HG02938 (cell line): ENCODE results near the gene ATF7IP2.
A peak's percentile ranks its signal among the peaks of the same experiment; 100 is the strongest.
"Not testable (repeated sequence)": the region's sequence is repeated elsewhere in the genome, so short reads cannot be mapped to it uniquely, and the experiment has no call there.

Experiments
- ATAC-seq: cut with Tn5 transposase; IDR thresholded peaks from one replicate; pipeline ENCODE4 v1.9.1; 2021; ENCODE audit warnings: mild to moderate bottlenecking, moderate library complexity; ENCODE audit not compliant: unreplicated experiment

ATF7IP2 gene, protein sequence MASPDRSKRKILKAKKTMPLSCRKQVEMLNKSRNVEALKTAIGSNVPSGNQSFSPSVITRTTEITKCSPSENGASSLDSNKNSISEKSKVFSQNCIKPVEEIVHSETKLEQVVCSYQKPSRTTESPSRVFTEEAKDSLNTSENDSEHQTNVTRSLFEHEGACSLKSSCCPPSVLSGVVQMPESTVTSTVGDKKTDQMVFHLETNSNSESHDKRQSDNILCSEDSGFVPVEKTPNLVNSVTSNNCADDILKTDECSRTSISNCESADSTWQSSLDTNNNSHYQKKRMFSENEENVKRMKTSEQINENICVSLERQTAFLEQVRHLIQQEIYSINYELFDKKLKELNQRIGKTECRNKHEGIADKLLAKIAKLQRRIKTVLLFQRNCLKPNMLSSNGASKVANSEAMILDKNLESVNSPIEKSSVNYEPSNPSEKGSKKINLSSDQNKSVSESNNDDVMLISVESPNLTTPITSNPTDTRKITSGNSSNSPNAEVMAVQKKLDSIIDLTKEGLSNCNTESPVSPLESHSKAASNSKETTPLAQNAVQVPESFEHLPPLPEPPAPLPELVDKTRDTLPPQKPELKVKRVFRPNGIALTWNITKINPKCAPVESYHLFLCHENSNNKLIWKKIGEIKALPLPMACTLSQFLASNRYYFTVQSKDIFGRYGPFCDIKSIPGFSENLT

DNA sequence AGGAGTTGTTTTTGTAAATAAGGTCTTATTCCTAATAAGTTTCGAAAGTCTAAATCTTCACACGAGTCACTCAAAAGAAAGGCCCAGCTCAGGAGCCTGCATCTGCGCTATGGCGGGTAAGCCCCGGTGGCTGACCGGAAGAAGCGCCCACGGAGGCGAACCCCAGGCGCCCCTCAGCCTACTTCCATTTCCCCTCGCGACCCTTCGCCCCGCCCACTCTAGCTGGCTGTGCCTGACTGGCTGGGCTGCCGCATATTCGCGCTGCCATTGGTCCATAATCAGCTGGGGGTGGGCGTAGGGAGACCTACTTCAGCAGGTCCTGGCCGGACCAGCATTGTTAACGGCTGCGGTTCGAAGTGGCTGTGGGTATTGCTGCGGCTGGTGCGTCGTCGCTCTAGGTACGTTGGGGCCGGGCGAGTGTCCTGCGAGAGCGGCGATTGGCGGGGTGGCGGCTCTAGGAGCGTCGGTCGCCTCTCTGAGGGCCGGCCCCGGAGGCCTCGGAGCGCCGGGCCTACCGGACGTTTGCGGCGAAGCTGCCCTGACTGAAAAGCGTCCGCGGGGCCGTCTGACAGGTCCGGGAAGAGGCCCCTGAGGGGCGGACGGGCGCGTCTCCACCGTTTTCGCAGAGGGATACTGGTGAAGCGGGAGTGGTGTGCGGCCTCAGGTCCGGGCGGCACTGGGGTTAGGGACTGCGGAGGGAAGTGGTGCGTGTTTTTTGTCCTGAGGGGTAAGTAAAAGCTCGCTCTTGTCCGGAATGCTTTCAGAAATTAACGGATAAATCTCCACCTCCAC, at the start of gene ATF7IP2:
Gene ATF7IP2, plus strand, starts transcription at position 337 of the 792 bp plus-strand sequence. CDS start 44,560 bp downstream, outside the sequence.
- ATAC-seq: peak; percentile 90

DNA sequence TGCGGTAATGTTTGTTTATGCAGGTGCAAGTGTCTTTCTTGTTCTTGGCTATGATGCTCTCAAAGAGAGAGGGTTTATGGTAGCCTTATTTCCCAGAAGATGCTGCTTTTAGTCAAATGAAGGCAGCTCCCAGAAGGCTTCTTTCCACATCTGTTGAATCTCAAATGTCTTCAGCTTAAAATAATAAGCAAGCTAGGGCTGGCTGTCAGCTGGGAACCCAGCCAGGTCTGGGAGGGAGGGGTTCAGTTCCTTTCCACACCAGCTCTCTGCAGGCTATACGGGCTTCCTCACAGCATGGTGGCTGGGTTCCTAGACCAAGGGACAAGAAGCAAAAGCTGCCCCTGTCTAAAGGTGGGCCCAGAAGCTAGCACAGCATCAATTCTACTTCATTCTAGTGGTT, 47.4 kb upstream of the ATF7IP2 start:
- no peak for ATAC-seq

DNA sequence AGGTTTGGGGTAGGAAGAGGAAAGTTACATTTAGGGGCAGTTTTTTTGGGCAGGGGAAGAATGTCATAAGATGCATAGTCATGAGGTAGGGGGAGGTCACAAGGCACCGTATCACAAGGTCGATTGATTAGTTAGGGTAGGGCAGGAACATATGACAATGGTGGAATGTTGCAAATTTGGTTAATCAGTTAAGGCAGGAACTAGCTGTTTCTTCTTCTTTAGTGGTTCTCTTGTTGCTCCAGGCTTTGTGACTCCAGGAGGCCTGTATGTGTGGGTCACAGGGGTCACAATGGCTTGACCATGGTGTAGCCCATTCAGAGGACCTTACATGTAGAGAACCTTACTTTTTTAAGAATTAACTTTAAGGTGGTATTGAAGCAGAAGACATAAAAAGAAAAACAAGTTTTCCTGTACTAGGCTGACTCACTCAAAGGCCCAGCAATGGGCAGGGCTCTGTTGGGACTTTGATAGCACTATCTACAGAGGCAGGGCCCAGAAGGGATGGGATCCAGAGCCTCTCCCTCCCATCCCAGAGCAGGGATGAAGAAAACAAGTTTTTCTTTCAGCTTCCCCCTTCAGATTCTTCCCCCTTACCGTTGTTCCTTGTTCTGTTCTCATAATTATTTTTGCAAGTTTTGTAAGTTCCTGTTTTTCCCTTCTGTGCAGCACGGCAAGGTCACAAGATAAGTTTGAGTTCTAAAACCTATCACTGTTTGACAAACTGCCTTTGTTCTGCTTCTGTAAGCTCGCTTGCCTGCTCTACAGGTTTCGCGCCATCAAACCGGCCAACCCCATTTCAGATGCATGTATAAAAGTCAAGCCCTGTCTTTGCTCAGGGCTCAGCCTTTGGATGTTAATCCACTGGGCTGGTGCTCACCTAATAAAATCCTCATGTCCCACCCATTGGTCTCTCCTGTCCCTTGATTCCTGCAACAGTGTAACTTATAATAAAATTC, 45.8 kb upstream of the ATF7IP2 start:
- no peak for ATAC-seq

DNA sequence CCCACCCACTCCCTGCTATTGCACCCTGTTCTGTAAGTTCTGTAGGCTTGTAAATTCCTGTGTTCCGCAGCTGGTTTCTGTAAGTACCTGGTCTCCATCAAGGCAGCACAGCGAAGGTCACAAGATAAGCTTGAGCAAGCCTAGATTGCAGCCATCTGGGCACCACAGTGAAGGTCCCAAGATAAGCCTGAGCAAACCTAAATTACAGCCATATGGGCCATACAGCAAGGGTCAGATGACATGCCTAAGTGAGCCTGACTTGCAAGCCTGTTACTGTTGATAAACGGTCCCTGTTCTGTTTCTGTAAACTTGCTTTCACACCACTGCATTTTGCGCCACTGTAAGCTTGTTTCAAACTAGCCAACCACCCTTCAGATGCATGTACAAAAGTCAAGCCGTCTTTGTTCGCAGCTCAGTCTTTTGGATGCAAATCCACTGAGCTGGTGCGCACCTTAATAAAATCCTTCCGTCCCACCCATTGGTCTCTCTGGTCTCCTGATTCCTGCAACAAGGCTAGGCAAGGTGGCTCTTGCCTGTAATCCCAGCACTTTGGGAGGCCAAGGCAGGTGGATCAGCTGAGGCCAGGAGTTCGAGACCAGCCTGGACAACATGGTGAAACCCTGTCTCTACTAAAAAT, 42.6 kb upstream of the ATF7IP2 start:
- ATAC-seq: no peak

DNA sequence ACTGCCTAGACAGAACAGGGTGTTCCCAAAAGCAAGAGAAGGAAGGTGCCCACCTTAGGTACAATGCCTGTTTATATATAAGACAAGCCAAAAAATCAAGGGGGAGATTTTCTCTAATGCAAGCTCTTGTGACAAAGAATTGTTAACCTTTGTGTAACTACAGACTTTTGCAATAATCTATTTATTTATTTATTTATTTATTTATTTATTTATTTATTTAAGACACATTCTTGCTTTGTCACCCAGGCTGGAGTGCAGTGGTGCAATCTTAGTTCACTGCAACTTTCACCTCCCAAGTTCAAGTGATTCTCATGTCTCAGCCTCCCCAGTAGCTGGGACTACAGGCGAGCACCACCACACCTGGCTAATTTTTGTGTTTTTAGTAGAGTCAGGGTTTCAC, 41.2 kb upstream of the ATF7IP2 start:
- ATAC-seq: not testable (repeated sequence)

DNA sequence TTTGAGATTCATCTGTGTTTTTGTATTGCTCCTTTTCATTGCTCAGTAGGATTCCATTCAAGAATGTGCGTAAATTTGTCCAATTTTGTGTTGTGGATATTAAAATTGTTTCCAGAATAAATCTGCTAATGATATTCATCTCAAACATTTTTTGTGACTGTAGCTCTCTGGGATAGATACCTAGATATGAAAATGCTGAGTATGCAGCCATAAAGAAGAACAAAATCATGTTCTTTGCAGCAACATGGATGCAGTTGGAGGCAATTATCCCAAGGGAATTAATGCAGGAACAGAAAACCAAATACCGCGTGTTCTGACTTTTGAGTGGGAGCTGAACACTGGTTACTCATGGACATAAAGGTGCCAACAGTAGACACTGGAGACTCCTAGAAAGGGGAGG, 40.2 kb upstream of the ATF7IP2 start:
- no peak for ATAC-seq

DNA sequence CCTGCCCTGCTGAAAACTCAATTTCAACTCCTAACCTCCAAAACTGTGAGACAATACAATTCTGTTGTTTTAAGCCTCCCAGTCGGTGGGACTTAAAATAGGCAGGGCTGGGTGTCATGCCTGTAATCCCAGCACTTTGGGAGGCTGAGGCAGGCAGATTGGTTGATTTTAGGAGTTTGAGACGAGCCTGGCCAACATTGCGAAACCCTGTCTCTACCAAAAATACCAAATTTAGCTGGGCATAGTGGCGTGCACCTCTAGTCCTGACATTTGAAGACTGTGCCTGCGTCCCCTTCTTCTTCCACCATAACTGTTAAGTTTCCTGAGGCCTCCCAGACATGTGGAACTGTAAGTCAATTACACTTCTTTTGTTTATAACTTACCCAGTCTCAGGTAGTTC, 36.0 kb upstream of the ATF7IP2 start:
- ATAC-seq: no peak

DNA sequence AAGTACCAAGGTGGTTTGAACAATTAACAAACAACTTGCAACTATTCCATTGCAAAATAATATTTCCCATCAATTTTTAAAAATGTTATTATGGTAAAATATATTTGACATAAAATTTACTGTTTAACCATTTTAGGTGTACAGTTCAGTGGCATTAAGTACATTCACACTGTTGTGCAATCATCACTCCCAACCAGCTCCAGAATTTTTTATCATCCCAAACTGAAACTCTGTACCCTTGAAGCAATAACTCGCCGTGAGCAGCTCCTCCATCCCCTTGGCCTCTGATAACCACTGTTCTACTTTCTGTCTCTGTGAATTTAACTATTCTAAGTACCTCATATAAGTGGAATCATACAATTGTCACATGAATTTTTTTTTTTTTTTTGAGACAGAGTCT, 33.6 kb upstream of the ATF7IP2 start:
- no peak for ATAC-seq

DNA sequence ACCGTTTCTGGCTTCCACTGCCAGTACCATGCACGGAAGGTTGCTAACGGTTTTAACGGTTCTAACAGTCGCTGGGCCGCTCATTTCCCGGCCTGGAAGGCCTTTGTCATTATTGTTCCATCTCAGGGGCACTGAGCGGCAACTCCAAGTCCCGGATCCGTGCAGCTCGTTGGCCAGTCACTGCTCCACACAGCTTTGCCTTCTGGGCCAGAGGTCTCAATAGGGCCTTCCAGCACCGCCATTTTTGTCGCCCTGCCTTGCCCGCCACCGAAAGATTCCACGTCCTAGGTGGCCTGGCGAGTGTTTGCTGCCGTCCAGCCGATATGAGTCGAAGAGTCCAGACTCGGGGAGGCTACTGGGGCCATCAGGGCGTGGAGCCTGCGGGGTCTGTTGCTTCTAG, 30.3 kb upstream of the ATF7IP2 start:
- ATAC-seq: no peak

DNA sequence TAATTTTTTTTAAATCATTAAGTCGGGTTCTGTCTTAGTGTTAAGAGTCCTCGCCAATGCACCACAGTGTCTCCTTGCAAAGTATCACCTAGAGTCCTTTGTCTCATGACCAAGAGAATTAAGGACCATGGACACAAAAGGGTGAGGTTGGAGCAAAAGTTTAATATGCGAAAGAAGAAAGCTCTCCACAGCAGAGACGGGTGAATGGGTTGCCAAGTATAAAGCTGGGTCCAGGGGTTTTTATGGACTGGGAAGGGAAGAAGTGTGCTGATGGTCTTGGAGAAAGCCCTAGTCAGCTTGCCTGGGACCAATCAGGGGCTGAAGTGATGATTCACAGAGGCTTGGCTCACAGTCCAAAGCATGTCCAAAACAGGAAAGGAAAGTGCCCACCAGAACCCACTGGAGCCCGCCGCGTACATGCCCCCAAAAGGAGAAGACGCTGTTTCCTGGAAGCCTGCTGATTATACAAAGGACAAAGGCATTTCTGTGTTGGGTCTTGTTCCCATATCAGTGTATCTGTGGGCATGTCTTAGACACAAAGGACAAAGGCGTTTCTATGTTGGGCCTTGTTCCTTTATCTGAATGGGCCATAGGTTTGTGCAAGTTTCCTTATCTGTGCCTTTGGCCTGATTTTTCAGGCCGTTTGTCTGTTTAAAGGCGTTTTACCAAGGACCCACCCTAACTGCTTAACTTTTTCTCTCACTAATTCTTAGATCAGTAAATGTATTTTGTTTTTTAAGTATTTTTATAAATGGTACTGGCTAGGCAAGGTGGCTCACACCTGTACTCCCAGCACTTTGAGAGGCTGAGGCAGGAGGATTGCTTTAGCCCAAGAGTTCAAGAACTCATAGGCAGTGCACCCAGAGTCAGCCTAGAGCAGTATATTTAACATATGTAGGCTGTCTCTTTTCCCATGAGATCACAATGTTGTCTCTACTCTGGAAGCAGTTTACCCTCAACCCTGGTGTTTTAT, 28.7 kb upstream of the ATF7IP2 start:
- ATAC-seq: no peak

DNA sequence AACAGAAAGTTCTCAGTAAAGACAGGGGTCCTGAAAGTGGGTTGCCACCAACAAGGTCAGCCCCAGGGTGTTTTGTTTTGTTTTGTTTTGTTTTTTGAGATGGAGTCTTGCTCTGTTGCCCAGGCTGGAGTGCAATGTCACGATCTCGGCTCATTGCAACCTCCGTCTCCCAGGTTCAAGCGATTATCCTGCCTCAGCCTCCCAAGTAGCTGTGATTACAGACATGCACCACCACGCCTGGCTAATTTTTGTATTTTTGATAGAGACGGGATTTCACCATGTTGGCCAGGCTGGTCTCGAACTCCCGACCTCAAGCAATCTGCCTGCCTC, 24.1 kb upstream of the ATF7IP2 start:
- ATAC-seq: not testable (repeated sequence)

DNA sequence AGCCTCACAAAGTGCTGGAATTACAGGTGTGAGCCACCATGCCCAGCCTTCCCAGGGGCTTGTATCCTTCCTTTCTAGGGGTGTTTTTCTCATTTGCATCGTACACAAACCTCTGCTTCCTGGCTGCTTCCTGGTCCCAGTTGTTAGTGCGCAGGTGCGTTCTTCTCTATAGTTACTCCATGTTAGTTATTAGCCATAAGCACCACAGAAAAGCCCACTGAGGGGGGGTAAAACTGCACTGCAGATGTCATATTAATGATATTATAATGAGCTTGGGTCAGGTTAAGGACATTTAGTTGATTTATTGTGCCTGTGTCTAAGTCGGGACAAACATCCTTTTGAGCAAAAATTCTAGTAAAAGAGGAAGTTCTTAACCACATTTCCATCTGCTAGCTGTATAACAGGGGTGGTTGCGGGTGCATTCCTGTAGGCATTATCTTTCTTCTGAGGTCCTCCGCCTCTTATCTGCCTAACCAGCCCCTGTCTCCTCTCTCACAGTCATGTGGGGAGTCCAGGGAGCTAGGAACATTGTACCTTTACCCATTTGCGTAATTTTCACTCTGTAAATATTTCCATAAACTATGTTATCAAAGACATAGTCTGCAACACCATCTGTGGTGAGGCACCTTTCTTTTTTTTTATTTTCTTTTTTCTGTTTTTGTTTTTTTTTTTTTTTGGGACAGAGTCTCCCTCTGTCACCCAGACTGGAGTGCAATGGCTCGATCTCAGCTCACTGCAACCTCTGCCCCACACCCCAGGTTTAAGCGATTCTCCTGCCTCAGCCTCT, 23.6 kb upstream of the ATF7IP2 start:
- ATAC-seq: peak; percentile 56

DNA sequence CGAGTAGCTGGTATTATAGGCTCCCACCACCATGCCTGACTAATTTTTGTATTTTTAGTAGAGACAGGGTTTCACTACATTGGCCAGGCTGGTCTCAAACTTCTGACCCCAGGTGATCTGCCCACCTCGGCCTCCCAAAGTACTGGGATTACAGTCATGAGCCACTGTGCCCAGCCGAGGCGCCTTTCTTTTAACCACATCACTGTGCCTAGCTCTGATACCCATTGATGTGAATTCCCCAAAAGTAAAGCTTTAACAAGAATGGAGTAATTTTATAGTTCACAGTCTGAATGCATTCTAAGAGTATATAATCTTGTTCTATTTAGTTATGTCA, 23.0 kb upstream of the ATF7IP2 start:
- ATAC-seq: not testable (repeated sequence)

DNA sequence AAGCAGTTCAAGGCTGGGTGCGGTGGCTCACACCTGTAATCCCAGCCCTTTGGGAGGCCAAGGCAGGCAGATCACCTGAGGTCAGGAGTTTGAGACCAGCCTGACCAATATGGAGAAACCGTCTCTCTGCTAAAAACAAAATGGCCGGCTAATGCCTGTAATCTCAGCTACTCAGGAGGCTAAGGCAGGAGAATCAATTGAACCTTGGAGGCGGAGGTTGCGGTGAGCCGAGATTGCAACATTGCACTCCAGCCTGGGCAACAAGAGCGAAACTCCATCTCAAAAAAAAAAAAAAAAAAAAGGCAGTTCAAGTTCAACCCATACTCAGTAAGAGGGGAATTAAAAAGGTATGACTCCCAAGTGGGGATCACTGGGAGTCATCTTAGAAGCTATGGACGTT, 19.2 kb upstream of the ATF7IP2 start:
- not testable (repeated sequence) for ATAC-seq

DNA sequence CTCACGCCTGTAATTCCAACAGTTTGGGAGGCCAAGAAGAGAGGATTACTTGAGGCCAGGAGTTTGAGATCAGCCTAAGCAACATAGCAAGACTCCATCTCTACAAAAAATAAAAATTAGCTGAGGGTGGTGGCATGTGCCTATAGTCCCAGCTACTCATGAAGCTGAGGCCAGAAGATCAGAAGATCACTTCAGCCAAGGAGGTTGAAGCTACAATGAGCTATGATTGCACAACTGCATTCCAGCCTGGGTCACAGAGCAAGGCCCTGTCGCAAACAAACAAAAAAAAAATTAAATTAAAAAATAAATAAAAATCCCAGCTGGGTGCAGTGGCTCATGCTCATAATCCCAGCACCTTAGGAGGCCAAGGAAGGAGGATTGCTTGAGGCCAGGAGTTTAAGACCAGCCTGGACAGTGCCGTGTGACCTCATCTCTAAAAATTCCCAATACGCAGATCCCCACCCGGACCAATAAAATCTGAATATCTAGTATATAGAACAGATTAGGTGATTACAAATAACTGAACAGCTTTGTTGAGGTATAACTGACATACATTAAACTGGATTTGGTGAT, 18.2 kb upstream of the ATF7IP2 start:
- ATAC-seq: no peak

DNA sequence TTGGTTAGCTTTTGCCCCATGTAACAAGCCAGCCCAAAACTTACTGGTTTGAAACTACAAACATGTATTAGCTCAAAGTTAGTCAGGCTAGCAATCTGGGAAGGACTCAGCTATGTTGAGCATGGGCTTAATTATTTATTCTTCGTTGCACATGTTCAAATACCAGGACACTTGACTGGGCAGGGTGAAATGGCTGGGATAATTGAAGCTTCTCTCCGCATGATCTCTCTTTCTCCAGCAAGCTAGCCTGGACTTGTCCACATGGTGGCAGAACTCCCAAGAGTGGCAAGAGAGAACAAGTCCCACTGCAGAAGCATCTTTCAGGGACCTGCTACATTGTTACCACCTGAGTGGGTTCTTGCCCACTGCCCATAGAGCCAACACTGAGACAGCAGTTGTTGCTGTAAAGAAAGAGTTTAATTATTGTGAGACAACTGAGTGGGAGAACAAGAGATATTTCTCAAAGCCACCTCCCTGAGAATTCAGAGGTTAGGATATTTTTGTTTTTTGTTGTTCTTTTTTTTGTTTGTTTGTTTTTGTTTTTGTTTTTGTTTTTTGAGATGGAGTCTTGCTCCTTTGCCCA, 16.8 kb upstream of the ATF7IP2 start:
- ATAC-seq: no peak

DNA sequence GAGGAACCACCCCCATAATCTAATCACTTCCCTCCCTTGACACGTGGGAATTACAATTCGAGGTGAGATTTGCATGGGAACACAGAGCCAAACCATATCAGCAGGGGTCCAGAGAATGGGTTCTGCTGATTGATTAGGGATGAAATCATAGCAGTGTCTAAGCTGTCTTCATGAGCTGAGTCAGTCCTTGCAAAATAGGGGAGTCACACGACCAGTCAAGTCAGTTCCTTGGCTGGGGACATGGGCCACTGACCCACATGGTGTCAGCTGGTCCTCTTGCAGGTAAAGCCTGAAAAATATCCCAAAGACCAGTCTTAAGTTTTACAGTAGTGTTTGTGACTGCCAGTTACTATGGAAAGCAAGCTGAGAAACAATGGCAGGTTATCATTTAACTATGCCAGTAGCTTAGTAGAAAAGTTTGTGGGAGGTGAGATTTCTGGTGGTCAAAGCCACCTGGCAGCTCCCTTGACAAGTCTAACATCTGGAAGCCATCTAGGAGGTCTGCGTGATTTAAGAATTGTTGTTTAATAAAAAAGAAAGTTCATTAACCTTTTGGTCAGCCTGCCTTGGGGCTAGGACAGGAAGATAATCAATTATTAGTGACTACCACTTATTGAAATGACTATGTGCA, 15.7 kb upstream of the ATF7IP2 start:
- peak; percentile 74 for ATAC-seq
